ENCODE results near the gene ITGAL.

- TF ChIP-seq POLR2A (IDR thresholded peaks at IDR 0.05; ENCODE audit: low read length) (no peak), GATA1 (IDR thresholded peaks at IDR 0.05; ENCODE audit: low read depth, low read length) (no peak)
Measured at GRCh38 chr16:30562021-30562420, 89.5 kb downstream of the ITGAL start.
